ENCODE results near the gene PIWIL4.

PIWIL4 gene

GRCh38 chr11:94666792-94667721, 99.9 kb downstream of the PIWIL4 start:
- no peak for DNase-seq

- DNase-seq, result no peak
Measured at GRCh38 chr11:94668212-94668793, 101.1 kb downstream of the PIWIL4 start.

GRCh38 chr11:94669023-94669422, 101.9 kb downstream of the PIWIL4 start:
- no peak for DNase-seq
